Pericardium fibroblast (primary cell): ENCODE results near the gene MCUR1. TPM values are rescaled to one million over a fixed set of nuclear protein-coding genes. Genes with fewer than 3 reads are reported as not detected.

Source experiments
- total RNA-seq: library from RNA; depleted of rRNA; stranded (reverse); fragments of >200 nt; gene quantifications from 2 replicates; pipeline ENCODE4 v1.2.3, GENCODE V29; 2015

MCUR1 gene
- 7.8 and 11.9 TPM in 2 replicates for total RNA-seq

GRCh38 chr6:13814176-13814937, at the start of gene MCUR1:
Gene MCUR1, minus strand, starts transcription at chr6:13814557. Its CDS starts 128 bp downstream, at chr6:13814429.

Other genes with a start within 250 kb of the MCUR1 start
- gene SIRT5, start 240.0 kb downstream of the MCUR1 start, total RNA-seq, result 5.3 and 7.4 TPM in 2 replicates
- 78.1 and 78.3 TPM in 2 replicates for gene NOL7, start 199.2 kb downstream of the MCUR1 start, total RNA-seq
- gene RANBP9, start 102.7 kb downstream of the MCUR1 start, total RNA-seq, result 25.1 and 30.8 TPM in 2 replicates
- gene RNF182, start 110.4 kb upstream of the MCUR1 start, total RNA-seq, result 0.70 and 5.3 TPM in 2 replicates